GM06990 (cell line): ENCODE results near the gene SLC43A1.

Experiments
- DNase-seq: peaks from one replicate; pipeline ENCODE4 v3.0.0-alpha.2; 2011; ENCODE audit not compliant: insufficient read length; ENCODE audit errors: extremely low read depth
- H3K27me3 ChIP-seq: replicated peaks from 2 replicates; pipeline ENCODE4 v1.6.0; 2011; ENCODE audit warnings: low read length; ENCODE audit not compliant: control insufficient read depth, insufficient read depth
- H3K36me3 ChIP-seq: 2 replicates; pipeline ENCODE4 v1.5.1; 2011; ENCODE audit warnings: low read length; ENCODE audit not compliant: control insufficient read depth, insufficient read depth
- H3K4me3 ChIP-seq: replicated peaks from 2 replicates; pipeline ENCODE4 v1.5.1; 2011; ENCODE audit warnings: low read depth, mild to moderate bottlenecking, control low read depth, low read length
- CTCF ChIP-seq: IDR thresholded peaks from 2 replicates; pipeline ENCODE4 v1.5.1; 2011; ENCODE audit warnings: low read length, control low read depth, mild to moderate bottlenecking, inconsistent platforms; ENCODE audit not compliant: insufficient read depth, poor library complexity, severe bottlenecking

The SLC43A1 gene

GRCh38 chr11:57466680-57467079 is 48.8 kb downstream of the SLC43A1 start:
- H3K4me3 ChIP-seq, result no peak overlapping the region
- no peaks in the 10 kb centered on the region for H3K36me3 ChIP-seq
- 0 out of 2 replicates have a peak, but pooled peaks cover 1% of the 10 kb centered on the region for H3K27me3 ChIP-seq
- DNase-seq, result no peak
- TF ChIP-seq CTCF, result no peak

GRCh38 chr11:57464539-57465181 is 50.8 kb downstream of the SLC43A1 start:
- no peaks in the 10 kb centered on the region for H3K36me3 ChIP-seq
- no peak for TF ChIP-seq CTCF
- peaks cover 1% of the 10 kb centered on the region for H3K27me3 ChIP-seq
- DNase-seq, result no peak
- H3K4me3 ChIP-seq, result no peak overlapping the region

GRCh38 chr11:57463671-57464538 is 51.6 kb downstream of the SLC43A1 start:
- Histone ChIP-seq H3K27me3 (peaks cover 5% of the 10 kb centered on the region), H3K4me3 (no peak overlapping the region), H3K36me3 (no peaks in the 10 kb centered on the region)
- no peak for DNase-seq
- TF ChIP-seq CTCF, result no peak

GRCh38 chr11:57462597-57462996 is 52.9 kb downstream of the SLC43A1 start:
- no peak overlapping the region for H3K4me3 ChIP-seq
- H3K27me3 ChIP-seq, result peaks cover 5% of the 10 kb centered on the region

GRCh38 chr11:57461841-57462489 is 53.5 kb downstream of the SLC43A1 start:
- peaks cover 5% of the 10 kb centered on the region for H3K27me3 ChIP-seq

More at GRCh38 chr11:57462597-57462996, 52.9 kb downstream of the SLC43A1 start:
- no peaks in the 10 kb centered on the region for H3K36me3 ChIP-seq
- no peak for TF ChIP-seq CTCF
- no peak for DNase-seq

More at GRCh38 chr11:57461841-57462489, 53.5 kb downstream of the SLC43A1 start:
- H3K4me3 ChIP-seq, result no peak overlapping the region
- no peaks in the 10 kb centered on the region for H3K36me3 ChIP-seq
- no peak for DNase-seq
- TF ChIP-seq CTCF, result no peak
